ENCODE measurements around the gene LRRC4C. TPM values are rescaled to one million over a fixed set of nuclear protein-coding genes. Genes with fewer than 3 reads are reported as not detected.

LRRC4C gene
- total RNA-seq, 1 experiment from 2014 or later, result 0.15 TPM

DNA sequence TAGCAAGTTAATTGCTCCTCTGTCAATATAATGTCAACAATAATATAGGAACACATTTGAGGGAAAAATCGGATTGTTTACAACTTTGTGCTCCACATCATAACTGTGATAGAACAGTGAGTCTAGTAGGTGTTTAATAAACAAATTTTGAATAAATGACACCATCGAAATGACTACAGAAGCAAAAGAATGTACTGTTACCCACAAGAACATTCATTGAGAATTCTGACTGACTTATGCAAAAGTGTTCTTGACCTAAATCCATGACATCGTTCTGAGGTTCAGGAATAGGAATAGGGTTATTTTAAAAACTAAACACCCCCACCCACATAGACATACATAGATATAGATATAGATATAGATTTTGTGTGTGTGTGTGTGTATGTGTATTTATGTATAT, 8.4 kb downstream of the LRRC4C start:
- ChIA-PET POLR2A (no interaction called here), CTCF (no interaction called here)
- intact Hi-C loops (cut with micrococcal nuclease; ENCODE audit: unreplicated experiment), result no loop called here

DNA sequence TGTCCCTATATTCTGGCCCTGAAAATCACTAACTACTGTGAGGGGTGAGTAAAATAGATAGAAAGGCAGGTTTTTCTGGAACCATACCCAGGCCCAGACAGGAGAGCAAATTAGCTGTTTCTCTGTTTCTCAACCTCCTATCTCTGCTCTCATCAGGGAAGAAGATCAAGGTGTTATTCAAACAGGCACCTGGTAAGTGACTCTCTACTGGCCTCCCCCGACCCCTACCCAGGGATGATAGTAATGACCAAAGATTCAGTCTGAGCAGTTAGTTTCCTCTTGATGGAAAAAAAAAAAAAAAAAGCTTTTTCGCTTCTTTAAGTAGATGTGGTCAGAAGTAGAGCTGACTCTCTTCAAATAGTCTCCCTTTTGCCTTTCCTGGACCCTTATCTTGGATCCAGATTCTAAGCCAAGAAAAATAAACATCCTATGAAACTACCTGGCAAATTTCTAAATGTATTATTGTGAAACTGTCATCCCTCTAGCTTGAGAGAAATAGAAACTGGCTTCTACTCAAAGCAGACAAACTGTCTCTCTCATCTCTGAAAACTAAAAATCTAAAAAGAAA, 9.9 kb downstream of the LRRC4C start:
- Histone ChIP-seq H3K9me3 (ENCODE audit: control insufficient read depth, insufficient read depth, low read depth, low read length) (no peaks in the 10 kb centered on the region), H3K36me3 (ENCODE audit: control insufficient read depth, insufficient read depth, low read length) (no peaks in the 10 kb centered on the region), H3K4me3 (ENCODE audit: low read depth in 2 of 2, low read length in 2 of 2) (no peak overlapping the region), H3K27me3 (ENCODE audit: control insufficient read depth, insufficient read depth, low read length) (no peaks in the 10 kb centered on the region), H3K27ac (ENCODE audit: low read length) (no peak overlapping the region), H3K4me1 (ENCODE audit: control insufficient read depth, insufficient read depth, low read length) (no peaks in the 10 kb centered on the region)
- DNase-seq (ENCODE audit: low read depth, low spot score), result no peak
- BruUV-seq (replicated peaks), result no TSS peak
- intact Hi-C loops (cut with micrococcal nuclease; ENCODE audit: unreplicated experiment) (no loop called here), in situ Hi-C loops (cut with HindIII; ENCODE audit: low pct_unique_long_range_greater_than_20kb, low sequenced_read_pairs) (no loop called here)
- TF ChIP-seq POLR2AphosphoS5 (IDR thresholded peaks at IDR 0.05; ENCODE audit: low read depth, low read length), result no peak
- TF ChIP-seq SIN3A (IDR thresholded peaks at IDR 0.05; ENCODE audit: borderline replicate concordance, insufficient read depth, low read depth, low read length), result no peak
- TF ChIP-seq, protein P1, sequence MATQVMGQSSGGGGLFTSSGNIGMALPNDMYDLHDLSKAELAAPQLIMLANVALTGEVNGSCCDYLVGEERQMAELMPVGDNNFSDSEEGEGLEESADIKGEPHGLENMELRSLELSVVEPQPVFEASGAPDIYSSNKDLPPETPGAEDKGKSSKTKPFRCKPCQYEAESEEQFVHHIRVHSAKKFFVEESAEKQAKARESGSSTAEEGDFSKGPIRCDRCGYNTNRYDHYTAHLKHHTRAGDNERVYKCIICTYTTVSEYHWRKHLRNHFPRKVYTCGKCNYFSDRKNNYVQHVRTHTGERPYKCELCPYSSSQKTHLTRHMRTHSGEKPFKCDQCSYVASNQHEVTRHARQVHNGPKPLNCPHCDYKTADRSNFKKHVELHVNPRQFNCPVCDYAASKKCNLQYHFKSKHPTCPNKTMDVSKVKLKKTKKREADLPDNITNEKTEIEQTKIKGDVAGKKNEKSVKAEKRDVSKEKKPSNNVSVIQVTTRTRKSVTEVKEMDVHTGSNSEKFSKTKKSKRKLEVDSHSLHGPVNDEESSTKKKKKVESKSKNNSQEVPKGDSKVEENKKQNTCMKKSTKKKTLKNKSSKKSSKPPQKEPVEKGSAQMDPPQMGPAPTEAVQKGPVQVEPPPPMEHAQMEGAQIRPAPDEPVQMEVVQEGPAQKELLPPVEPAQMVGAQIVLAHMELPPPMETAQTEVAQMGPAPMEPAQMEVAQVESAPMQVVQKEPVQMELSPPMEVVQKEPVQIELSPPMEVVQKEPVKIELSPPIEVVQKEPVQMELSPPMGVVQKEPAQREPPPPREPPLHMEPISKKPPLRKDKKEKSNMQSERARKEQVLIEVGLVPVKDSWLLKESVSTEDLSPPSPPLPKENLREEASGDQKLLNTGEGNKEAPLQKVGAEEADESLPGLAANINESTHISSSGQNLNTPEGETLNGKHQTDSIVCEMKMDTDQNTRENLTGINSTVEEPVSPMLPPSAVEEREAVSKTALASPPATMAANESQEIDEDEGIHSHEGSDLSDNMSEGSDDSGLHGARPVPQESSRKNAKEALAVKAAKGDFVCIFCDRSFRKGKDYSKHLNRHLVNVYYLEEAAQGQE (IDR thresholded peaks at IDR 0.05; ENCODE audit: insufficient read depth in 1 of 2, low read depth in 2 of 2, low read length in 1 of 2), result no peak
- no peak for TF ChIP-seq TCF7L2 (IDR thresholded peaks at IDR 0.05; ENCODE audit: low read depth, low read length)
- TF ChIP-seq, protein P2, sequence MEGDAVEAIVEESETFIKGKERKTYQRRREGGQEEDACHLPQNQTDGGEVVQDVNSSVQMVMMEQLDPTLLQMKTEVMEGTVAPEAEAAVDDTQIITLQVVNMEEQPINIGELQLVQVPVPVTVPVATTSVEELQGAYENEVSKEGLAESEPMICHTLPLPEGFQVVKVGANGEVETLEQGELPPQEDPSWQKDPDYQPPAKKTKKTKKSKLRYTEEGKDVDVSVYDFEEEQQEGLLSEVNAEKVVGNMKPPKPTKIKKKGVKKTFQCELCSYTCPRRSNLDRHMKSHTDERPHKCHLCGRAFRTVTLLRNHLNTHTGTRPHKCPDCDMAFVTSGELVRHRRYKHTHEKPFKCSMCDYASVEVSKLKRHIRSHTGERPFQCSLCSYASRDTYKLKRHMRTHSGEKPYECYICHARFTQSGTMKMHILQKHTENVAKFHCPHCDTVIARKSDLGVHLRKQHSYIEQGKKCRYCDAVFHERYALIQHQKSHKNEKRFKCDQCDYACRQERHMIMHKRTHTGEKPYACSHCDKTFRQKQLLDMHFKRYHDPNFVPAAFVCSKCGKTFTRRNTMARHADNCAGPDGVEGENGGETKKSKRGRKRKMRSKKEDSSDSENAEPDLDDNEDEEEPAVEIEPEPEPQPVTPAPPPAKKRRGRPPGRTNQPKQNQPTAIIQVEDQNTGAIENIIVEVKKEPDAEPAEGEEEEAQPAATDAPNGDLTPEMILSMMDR (IDR thresholded peaks at IDR 0.05), result no peak
- ChIA-PET CTCF (interaction anchor here (0.6 to 0.7 kb wide), 3 partner anchors 11 to 206 kb away, joined by 3 to 9 read pairs (median 5); no protein-coding TSS in a partner anchor), POLR2A (no interaction called here)
- ATAC-seq, result no peak

More for the DNA sequence above, 8.4 kb downstream of the LRRC4C start:
- in situ Hi-C loops (cut with HindIII; ENCODE audit: low pct_unique_long_range_greater_than_20kb, low sequenced_read_pairs), result no loop called here
- ATAC-seq, result no peak
- DNase-seq (ENCODE audit: low read depth, low spot score), result no peak
- no peaks in the 10 kb centered on the region for H3K9me3 ChIP-seq (ENCODE audit: control insufficient read depth, insufficient read depth, low read depth, low read length)
- H3K4me3 ChIP-seq (ENCODE audit: low read depth in 2 of 2, low read length in 2 of 2), result no peak overlapping the region
- no TSS peak for BruUV-seq (replicated peaks)
- TF ChIP-seq, protein P2 (IDR thresholded peaks at IDR 0.05), result no peak
- no peak for TF ChIP-seq TCF7L2 (IDR thresholded peaks at IDR 0.05; ENCODE audit: low read depth, low read length)
- TF ChIP-seq, protein P1 (IDR thresholded peaks at IDR 0.05; ENCODE audit: insufficient read depth in 1 of 2, low read depth in 2 of 2, low read length in 1 of 2), result no peak
- TF ChIP-seq POLR2AphosphoS5 (IDR thresholded peaks at IDR 0.05; ENCODE audit: low read depth, low read length), result no peak
- TF ChIP-seq SIN3A (IDR thresholded peaks at IDR 0.05; ENCODE audit: borderline replicate concordance, insufficient read depth, low read depth, low read length), result no peak
- no peaks in the 10 kb centered on the region for H3K36me3 ChIP-seq (ENCODE audit: control insufficient read depth, insufficient read depth, low read length)
- H3K27me3 ChIP-seq (ENCODE audit: control insufficient read depth, insufficient read depth, low read length), result no peaks in the 10 kb centered on the region
- no peaks in the 10 kb centered on the region for H3K4me1 ChIP-seq (ENCODE audit: control insufficient read depth, insufficient read depth, low read length)
- no peak overlapping the region for H3K27ac ChIP-seq (ENCODE audit: low read length)

All from Panc1 (cell line).